Middle frontal gyrus (tissue), 1 donor: Measurements from ENCODE around the gene MRPL36.
"Not testable (repeated sequence)": the region's sequence is repeated elsewhere in the genome, so short reads cannot be mapped to it uniquely, and the experiment has no call there.

Experiments
- DNase-seq: peaks from one replicate; pipeline ENCODE4 v3.0.0-alpha.2; 2015; ENCODE audit warnings: low spot score; ENCODE audit errors: extremely low spot score

The MRPL36 gene

GRCh38 chr5:1832511-1833250, 33.0 kb upstream of the MRPL36 start:
- DNase-seq = no peak

GRCh38 chr5:1831677-1832313, 32.2 kb upstream of the MRPL36 start:
- no peak for DNase-seq

DNA sequence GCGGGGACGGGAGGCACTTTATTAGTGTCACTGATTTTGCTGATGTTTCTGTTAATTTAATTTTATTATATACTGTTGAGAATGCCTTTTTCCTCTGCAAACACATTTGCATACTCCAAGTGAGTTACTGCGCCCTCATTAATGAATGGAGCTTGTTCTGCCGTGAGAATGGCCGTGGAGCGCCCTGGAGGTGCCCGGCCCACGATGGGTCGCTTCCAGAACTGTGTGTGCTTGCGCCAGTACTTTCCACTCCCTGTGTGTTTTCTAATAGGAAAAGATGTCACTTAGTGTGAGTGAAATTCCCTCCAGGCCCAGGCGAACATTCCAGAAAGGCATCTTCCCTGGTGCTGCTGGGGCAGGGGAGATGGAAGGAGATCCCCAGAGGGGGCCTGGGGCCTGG, 31.6 kb upstream of the MRPL36 start:
- no peak for DNase-seq

DNA sequence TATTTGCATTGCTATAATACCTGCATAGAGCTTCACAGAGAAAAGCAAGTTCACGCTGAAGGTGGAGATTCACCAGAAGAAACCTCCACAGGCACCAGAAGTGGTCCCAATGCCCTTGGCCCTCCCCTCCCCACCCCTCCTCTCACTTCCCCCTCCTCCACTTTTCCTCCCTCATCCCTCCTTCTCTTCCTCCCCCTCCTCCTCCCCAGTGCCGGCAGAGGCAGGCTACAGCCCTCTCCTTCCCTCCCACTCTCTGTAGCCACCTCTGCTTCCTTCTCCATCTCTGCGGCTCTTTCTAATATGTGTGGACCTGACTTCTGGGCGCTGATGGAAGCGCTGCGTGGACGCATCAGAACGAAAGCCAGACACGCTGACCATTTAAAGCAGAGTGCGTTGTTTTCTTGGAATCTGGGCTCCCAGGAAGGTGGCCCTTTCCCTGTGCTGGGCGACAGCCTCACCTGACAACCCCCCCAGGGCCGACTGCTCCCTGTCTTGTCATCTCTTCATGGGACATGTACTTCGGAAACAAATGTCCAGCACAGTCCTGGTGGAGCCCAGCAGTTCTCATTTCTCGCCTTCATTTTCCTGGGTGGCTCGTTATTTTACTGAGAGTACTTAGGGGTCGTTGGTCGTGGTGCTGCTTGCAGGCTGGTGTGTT, 31.1 kb upstream of the MRPL36 start:
- DNase-seq = no peak

DNA sequence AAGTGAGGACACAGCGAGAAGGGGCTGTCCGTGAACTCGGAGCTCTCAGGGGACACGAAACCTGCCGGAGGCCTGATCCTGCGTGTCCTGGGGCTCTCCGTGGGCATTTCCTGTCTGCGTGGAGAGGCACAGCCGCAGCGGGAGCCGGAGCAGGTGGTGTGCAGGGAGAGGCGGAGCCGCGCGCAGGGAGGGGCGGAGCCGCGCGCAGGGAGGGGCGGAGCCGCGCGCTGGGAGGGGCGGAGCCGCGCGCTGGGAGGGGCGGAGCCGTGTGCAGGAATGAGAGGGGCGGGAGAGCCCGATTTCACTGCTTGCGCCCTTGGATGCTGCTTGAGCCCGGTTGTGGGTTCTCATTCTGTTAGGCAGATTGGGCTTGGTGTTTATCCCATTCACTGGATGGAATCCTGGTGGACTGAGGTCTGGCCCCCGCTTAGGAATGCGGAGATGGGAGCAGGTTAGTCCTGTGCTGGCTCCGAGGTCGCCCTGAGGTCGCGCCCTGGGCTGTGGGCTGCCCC, 28.3 kb upstream of the MRPL36 start:
- no peak for DNase-seq

- DNase-seq = no peak
Observed at GRCh38 chr5:1827025-1827885, 27.6 kb upstream of the MRPL36 start.

GRCh38 chr5:1826235-1826980, 26.8 kb upstream of the MRPL36 start:
- DNase-seq = no peak

- no peak for DNase-seq
Observed at GRCh38 chr5:1824903-1825841, 25.5 kb upstream of the MRPL36 start.

DNA sequence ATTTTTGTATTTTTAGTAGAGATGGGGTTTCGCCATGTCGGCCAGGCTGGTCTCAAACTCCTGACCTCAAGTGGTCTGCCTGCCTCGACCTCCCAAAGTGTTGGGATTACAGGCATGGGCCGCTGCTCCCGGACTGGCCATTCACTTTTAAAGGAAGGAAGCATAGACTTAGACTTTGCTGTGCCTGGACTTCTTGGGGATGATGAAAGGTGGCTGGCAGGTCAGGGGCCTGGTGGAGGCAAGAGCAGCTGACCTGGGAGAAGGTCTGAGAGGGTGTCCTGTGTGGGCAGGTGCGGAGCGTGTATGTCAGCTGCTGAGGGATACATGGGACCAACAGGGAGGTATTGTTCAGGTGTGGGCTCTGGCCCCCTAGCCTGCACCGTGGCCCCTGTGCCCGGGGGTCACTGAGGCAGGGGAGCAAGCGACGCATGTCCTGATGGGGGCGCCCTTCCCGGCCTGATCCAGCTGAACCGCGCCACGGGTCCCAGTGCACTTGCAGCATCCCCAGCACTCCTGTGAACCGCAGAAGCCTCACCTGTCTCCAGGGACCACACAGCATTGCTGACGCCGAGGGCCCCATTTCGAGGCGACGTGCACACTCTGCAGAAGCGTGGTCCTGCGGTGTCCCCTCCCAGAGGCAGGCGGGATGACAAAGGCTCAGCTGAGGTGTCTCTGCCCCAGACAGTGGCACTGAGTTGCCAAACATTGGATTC, 24.6 kb upstream of the MRPL36 start:
- DNase-seq = no peak

GRCh38 chr5:1823381-1824034, 23.9 kb upstream of the MRPL36 start:
- DNase-seq = no peak

GRCh38 chr5:1821862-1822261, 22.2 kb upstream of the MRPL36 start:
- DNase-seq = no peak

DNA sequence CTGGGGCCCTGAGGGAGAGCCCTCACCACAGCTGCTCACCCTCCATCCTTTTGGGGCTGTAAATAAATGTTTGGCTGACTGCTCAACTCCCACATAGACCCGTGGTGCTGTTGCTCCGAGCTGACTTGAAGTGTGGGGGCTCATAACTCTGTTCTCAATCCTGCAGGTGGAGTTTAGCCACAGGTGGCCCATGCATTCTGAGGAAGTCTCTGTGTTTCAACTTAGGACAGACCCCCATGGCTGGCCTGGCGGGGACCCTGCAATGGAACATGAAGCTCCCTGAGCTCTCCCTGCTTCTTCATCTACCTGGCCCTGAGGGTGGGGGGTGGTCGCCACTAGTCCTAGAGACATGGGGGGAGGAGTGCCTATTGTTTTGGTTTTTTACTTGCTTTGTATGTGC, 21.3 kb upstream of the MRPL36 start:
- DNase-seq = no peak

GRCh38 chr5:1820381-1820780, 20.7 kb upstream of the MRPL36 start:
- no peak for DNase-seq

- no peak for DNase-seq
Observed at GRCh38 chr5:1819458-1819857, 19.8 kb upstream of the MRPL36 start.

DNA sequence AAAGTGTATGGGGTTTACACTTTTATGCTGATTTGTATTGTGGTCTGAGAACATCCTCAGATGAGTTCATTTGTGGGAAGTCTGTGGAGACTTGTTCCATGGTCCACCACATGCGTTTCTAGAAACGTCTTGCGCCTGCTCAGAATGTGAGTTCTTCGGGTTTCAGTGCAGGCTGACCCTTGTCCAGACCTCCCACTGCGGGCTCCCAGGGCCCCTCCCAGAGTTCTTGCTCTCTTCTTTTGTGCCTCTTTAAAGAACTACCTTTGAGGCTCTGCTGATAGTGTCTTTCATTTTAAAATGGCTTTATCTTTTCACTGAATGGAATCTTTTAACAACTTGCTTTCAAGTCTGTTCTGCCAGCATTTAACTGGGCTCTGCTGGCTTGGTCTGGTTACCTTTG, 19.1 kb upstream of the MRPL36 start:
- no peak for DNase-seq

GRCh38 chr5:1817261-1818043, 17.8 kb upstream of the MRPL36 start:
- DNase-seq = no peak

DNA sequence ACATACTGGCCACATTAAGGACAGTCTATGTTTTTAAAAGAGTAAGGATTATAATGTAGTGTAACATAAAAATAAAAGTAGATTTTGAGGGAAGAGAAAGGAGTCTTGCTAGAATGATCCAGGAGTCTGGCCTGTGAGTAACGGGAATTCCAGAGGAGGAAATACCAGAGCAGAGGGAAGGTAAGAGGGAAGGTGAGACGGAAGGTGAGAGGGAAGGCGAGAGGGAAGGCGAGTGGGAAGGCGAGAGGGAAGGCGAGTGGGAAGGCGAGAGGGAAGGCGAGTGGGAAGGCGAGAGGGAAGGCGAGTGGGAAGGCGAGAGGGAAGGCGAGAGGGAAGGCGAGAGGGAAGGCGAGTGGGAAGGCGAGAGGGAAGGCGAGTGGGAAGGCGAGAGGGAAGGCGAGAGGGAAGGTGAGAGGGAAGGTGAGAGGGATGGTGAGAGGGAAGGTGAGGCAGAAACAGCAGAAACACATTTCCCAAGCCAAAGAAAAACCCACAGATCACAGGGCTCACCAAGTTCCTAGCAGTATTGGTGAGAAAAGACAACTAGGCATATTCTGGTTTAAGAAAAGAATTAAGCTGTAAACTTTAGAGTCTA, 17.0 kb upstream of the MRPL36 start:
- not testable (repeated sequence) for DNase-seq
